A673 (cell line): ENCODE data around the gene UTF1.

Experiments
- EZH2 ChIP-seq: fragments of 200-600 bp; sonication (generic); IDR thresholded peaks from 2 replicates; pipeline ENCODE4 v1.6.1; 2017; ENCODE audit warnings: borderline replicate concordance, low read depth, mild to moderate bottlenecking, mixed read lengths, antibody characterized with exemption, low read length; ENCODE audit not compliant: poor library complexity, severe bottlenecking
- TF ChIP-seq, protein P1 (sequence below): fragments of 300-800, 200-600 bp; sonication (generic); conservative IDR thresholded peaks from 2 replicates; pipeline ENCODE4 v1.5.1; 2017; ENCODE audit warnings: low read depth, mild to moderate bottlenecking, antibody characterized with exemption, low read length, moderate library complexity, mixed read lengths

- no peak for TF ChIP-seq EZH2
- TF ChIP-seq, protein P1, sequence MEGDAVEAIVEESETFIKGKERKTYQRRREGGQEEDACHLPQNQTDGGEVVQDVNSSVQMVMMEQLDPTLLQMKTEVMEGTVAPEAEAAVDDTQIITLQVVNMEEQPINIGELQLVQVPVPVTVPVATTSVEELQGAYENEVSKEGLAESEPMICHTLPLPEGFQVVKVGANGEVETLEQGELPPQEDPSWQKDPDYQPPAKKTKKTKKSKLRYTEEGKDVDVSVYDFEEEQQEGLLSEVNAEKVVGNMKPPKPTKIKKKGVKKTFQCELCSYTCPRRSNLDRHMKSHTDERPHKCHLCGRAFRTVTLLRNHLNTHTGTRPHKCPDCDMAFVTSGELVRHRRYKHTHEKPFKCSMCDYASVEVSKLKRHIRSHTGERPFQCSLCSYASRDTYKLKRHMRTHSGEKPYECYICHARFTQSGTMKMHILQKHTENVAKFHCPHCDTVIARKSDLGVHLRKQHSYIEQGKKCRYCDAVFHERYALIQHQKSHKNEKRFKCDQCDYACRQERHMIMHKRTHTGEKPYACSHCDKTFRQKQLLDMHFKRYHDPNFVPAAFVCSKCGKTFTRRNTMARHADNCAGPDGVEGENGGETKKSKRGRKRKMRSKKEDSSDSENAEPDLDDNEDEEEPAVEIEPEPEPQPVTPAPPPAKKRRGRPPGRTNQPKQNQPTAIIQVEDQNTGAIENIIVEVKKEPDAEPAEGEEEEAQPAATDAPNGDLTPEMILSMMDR = no peak
Observed at GRCh38 chr10:133217800-133218589, 12.0 kb upstream of the UTF1 start.
